Osteocyte (in vitro differentiated cells): ENCODE measurements around the gene IFNL2. TPM values are rescaled to one million over a fixed set of nuclear protein-coding genes. Genes with fewer than 3 reads are reported as not detected.
"Not testable (repeated sequence)": the region's sequence is repeated elsewhere in the genome, so short reads cannot be mapped to it uniquely, and the experiment has no call there.

Source experiments
- DNase-seq: peaks from one replicate; pipeline ENCODE4 v3.0.0; 2021; ENCODE audit warnings: mixed read lengths; ENCODE audit not compliant: unreplicated experiment; ENCODE audit errors: extremely low spot score
- H3K27ac Mint-ChIP-seq: one replicate; pipeline ENCODE4 v1.8.0; 2021; ENCODE audit warnings: mild to moderate bottlenecking, mixed read lengths; ENCODE audit not compliant: unreplicated experiment
- H3K27me3 Mint-ChIP-seq: one replicate; pipeline ENCODE4 v1.8.0; 2021; ENCODE audit warnings: mixed read lengths; ENCODE audit not compliant: unreplicated experiment
- H3K36me3 Mint-ChIP-seq: one replicate; pipeline ENCODE4 v1.8.0; 2021; ENCODE audit warnings: mixed read lengths; ENCODE audit not compliant: unreplicated experiment
- H3K4me1 Mint-ChIP-seq: one replicate; pipeline ENCODE4 v1.8.0; 2021; ENCODE audit warnings: mixed read lengths; ENCODE audit not compliant: unreplicated experiment
- H3K4me3 Mint-ChIP-seq: one replicate; pipeline ENCODE4 v1.8.0; 2021; ENCODE audit warnings: mild to moderate bottlenecking, moderate library complexity, mixed read lengths; ENCODE audit not compliant: unreplicated experiment
- H3K9me3 Mint-ChIP-seq: one replicate; pipeline ENCODE4 v1.8.0; 2021; ENCODE audit warnings: mixed read lengths; ENCODE audit not compliant: unreplicated experiment
- CTCF ChIP-seq: fragments of 200-600 bp; sonication (generic); IDR thresholded peaks from 2 replicates; pipeline ENCODE4 v1.5.0; 2021; ENCODE audit warnings: antibody characterized with exemption, mild to moderate bottlenecking, moderate library complexity
- total RNA-seq: library from RNA; stranded (reverse); gene quantifications from 2 replicates; pipeline ENCODE4 v1.2.1, GENCODE V29; 2021

The IFNL2 gene
- total RNA-seq, 1 donor from 2014 or later: not detected

- H3K36me3 Mint-ChIP-seq: no peaks in the 10 kb centered on the region
- no peak overlapping the region for H3K27ac Mint-ChIP-seq
- DNase-seq: no peak
- H3K4me1 Mint-ChIP-seq: peaks cover 3% of the 10 kb centered on the region
- H3K4me3 Mint-ChIP-seq: no peak overlapping the region
- peaks cover 17% of the 10 kb centered on the region for H3K27me3 Mint-ChIP-seq
- no peaks in the 10 kb centered on the region for H3K9me3 Mint-ChIP-seq
- TF ChIP-seq CTCF: no peak
Observed at GRCh38 chr19:39236527-39236926, 31.7 kb upstream of the IFNL2 start.

- peaks cover 3% of the 10 kb centered on the region for H3K4me1 Mint-ChIP-seq
- H3K27me3 Mint-ChIP-seq: peaks cover 17% of the 10 kb centered on the region
- H3K27ac Mint-ChIP-seq: no peak overlapping the region
- no peaks in the 10 kb centered on the region for H3K9me3 Mint-ChIP-seq
- no peaks in the 10 kb centered on the region for H3K36me3 Mint-ChIP-seq
- no peak overlapping the region for H3K4me3 Mint-ChIP-seq
- no peak for TF ChIP-seq CTCF
- no peak for DNase-seq
Observed at GRCh38 chr19:39237200-39238184, 30.7 kb upstream of the IFNL2 start.

GRCh38 chr19:39238209-39238608 is 30.0 kb upstream of the IFNL2 start:
- Mint-ChIP-seq H3K36me3 (no peaks in the 10 kb centered on the region), H3K27ac (no peak overlapping the region), H3K27me3 (peaks cover 18% of the 10 kb centered on the region)

GRCh38 chr19:39238944-39239343 is 29.3 kb upstream of the IFNL2 start:
- Mint-ChIP-seq H3K27me3 (peaks cover 22% of the 10 kb centered on the region), H3K36me3 (no peaks in the 10 kb centered on the region), H3K4me3 (no peak overlapping the region), H3K4me1 (peaks cover 3% of the 10 kb centered on the region), H3K9me3 (no peaks in the 10 kb centered on the region), H3K27ac (no peak overlapping the region)
- no peak for TF ChIP-seq CTCF
- DNase-seq: no peak

More at GRCh38 chr19:39238209-39238608, 30.0 kb upstream of the IFNL2 start:
- Mint-ChIP-seq H3K4me1 (peaks cover 3% of the 10 kb centered on the region), H3K4me3 (no peak overlapping the region), H3K9me3 (no peaks in the 10 kb centered on the region)
- no peak for DNase-seq
- no peak for TF ChIP-seq CTCF

- Mint-ChIP-seq H3K4me3 (no peak overlapping the region), H3K27ac (no peak overlapping the region), H3K27me3 (peaks cover 19% of the 10 kb centered on the region), H3K4me1 (peaks cover 3% of the 10 kb centered on the region), H3K36me3 (no peaks in the 10 kb centered on the region), H3K9me3 (no peaks in the 10 kb centered on the region)
- no peak for TF ChIP-seq CTCF
- no peak for DNase-seq
Observed at GRCh38 chr19:39240421-39240820, 27.8 kb upstream of the IFNL2 start.

GRCh38 chr19:39243741-39244140 is 24.5 kb upstream of the IFNL2 start:
- not testable (repeated sequence) for H3K36me3 Mint-ChIP-seq, H3K4me3 Mint-ChIP-seq, DNase-seq, H3K4me1 Mint-ChIP-seq, H3K9me3 Mint-ChIP-seq, H3K27ac Mint-ChIP-seq
- H3K27me3 Mint-ChIP-seq: peaks cover 24% of the 10 kb centered on the region

- not testable (repeated sequence) for H3K9me3 Mint-ChIP-seq, H3K27ac Mint-ChIP-seq, H3K36me3 Mint-ChIP-seq, DNase-seq, H3K4me1 Mint-ChIP-seq, H3K4me3 Mint-ChIP-seq
- peaks cover 29% of the 10 kb centered on the region for H3K27me3 Mint-ChIP-seq
Observed at GRCh38 chr19:39244410-39245100, 23.6 kb upstream of the IFNL2 start, which contains the start of gene IFNL3. Gene IFNL3, minus strand, starts transcription at chr19:39245006. Its CDS starts 39 bp downstream, at chr19:39244967.
